Thyroid gland (tissue), 4 donors: ENCODE measurements around the gene WNT11.

Experiments used
- POLR2A ChIP-seq, 2 donors: fragments of 450-650 bp; IDR thresholded peaks; one replicate each; pipeline ENCODE4 v1.6.1; 2017; ENCODE audit warnings: antibody characterized with exemption in 2 of 2, mild to moderate bottlenecking in 2 of 2, moderate library complexity in 1 of 2
- TF ChIP-seq, protein P1 (sequence below), 6 experiments: fragments of 200-600 bp in 3 of 6; fragments of 450-650 bp in 3 of 6; sonication (generic) in 3 of 6; IDR thresholded peaks; one replicate each; pipeline ENCODE4 v1.5.1; 2016 to 2019; ENCODE audit warnings: antibody characterized with exemption in 6 of 6, mild to moderate bottlenecking in 2 of 6, inconsistent platforms in 1 of 6, moderate library complexity in 1 of 6

DNA sequence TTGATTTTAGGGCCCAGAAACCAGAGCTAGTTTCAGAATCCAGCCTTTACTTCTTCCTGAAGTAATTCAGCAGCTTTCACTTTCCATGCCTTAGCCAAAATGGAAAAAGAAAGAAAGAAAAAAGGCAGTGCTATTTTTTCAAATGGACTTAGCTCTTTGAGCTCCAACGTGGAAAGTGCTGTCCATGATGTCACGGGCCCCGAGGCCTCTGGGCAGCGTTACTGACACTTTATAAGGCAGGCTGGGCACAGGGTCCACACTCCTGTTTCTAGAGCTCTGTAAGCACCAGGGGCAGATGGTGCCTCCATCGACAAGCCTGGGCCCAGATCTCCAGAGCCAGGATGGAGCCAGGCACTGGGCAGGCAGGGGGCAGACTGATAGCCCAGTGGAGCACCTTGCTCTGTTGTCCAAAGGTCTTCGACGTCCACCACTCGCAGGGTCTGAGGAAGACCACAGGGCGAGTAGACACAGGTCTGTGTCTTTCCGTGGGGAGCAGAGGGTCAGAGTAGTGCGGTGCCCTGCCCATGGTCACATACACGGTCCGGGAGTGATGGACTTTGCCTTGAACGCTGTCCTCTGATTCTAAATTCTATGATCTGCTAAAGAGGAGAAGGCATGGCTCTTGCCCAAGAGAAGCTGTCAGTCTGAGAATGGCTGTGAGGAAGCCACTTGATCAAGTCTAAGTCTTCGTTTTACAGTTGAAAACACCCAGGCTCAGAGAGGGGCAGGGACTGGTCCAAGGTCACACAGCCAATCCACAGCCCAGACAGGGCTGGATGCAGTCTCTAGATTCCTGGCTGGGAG, 22.0 kb upstream of the WNT11 start:
- TF ChIP-seq, protein P1, sequence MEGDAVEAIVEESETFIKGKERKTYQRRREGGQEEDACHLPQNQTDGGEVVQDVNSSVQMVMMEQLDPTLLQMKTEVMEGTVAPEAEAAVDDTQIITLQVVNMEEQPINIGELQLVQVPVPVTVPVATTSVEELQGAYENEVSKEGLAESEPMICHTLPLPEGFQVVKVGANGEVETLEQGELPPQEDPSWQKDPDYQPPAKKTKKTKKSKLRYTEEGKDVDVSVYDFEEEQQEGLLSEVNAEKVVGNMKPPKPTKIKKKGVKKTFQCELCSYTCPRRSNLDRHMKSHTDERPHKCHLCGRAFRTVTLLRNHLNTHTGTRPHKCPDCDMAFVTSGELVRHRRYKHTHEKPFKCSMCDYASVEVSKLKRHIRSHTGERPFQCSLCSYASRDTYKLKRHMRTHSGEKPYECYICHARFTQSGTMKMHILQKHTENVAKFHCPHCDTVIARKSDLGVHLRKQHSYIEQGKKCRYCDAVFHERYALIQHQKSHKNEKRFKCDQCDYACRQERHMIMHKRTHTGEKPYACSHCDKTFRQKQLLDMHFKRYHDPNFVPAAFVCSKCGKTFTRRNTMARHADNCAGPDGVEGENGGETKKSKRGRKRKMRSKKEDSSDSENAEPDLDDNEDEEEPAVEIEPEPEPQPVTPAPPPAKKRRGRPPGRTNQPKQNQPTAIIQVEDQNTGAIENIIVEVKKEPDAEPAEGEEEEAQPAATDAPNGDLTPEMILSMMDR (IDR thresholded peaks at IDR 0.05) = no peak
- TF ChIP-seq POLR2A (IDR thresholded peaks at IDR 0.05) = no peak
